GM10266 (cell line): ENCODE measurements around the gene MALAT1.

Experiments
- DNase-seq: peaks from one replicate; pipeline ENCODE4 v3.0.0; 2012; ENCODE audit errors: extremely low spot score
- CTCF ChIP-seq: IDR thresholded peaks from 2 replicates; pipeline ENCODE4 v1.5.1; 2012; ENCODE audit warnings: mild to moderate bottlenecking, low read depth; ENCODE audit not compliant: control insufficient read depth, insufficient read depth; ENCODE audit errors: missing control alignments

MALAT1 gene

GRCh38 chr11:65553301-65554001 is 54.6 kb downstream of the MALAT1 start:
- TF ChIP-seq CTCF: no peak
- DNase-seq: no peak

- TF ChIP-seq CTCF: no peak
- DNase-seq: no peak
Observed at GRCh38 chr11:65554057-65554818, 55.4 kb downstream of the MALAT1 start.

DNA sequence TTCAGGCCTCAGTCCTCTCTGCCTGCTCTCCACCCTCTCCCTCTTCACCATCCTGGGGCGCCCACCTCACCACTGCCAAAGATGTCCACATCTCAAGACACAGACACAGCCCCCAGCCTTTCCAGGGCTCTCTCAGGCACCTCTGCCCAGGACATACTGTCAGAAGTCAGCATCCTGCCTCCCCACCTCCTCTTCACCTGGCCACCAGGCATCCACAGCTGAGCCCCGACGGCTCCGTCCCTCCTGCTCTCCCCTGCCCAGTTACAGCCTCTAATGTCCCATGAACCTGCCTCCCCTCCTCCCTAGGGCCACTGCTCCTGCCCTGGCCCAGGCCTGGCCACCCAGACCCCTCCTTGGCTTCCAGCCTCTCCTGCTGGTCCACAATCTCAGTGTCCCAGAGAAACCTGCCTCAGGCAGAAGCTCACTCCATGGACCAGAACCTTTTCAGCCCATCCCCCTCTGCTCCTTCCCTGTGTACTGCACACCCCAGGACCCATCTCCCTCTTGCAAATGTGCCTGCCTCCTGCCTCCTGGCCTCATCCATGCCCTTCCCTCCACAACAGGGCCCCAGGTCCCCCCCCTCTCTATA is 56.1 kb downstream of the MALAT1 start:
- no peak for TF ChIP-seq CTCF
- no peak for DNase-seq

DNA sequence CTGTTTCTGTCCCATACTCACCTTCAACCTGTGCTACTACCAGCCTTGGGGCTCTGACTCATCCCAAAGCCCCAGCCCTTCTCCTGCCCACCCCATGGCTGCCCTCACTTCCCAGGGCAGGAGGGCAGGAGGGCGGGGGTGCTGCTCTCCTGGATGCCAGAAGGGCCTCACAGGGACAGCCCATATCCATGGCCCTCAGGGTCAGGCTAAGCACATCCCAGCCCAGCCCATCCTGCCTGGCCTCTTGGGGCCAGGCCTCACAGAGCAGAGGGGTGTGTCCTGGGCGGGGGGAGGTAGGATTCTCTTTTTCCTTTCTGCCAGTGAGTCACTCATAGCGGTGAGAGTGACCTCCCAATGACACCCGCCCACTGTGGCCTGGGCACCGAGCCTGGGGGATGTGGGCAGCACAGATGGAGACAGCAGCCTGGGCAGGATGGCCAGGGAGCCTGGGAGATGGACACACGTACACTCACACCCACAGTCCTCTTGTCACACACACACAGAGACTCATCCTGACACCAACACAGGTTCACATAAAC is 56.9 kb downstream of the MALAT1 start:
- DNase-seq: no peak
- TF ChIP-seq CTCF: no peak
